ENCODE data around the gene ATP2B1. TPM values are rescaled to one million over a fixed set of nuclear protein-coding genes. Genes with fewer than 3 reads are reported as not detected.

Gene ATP2B1
- total RNA-seq, 1 donor from 2014 or later: 177 TPM

- Histone ChIP-seq H3K4me3 (no peak overlapping the region), H3K79me2 (ENCODE audit: low read depth) (no peaks in the 10 kb centered on the region), H3K36me3 (no peaks in the 10 kb centered on the region), H4K20me1 (ENCODE audit: low read depth) (no peaks in the 10 kb centered on the region), H3K4me1 (peaks cover 4% of the 10 kb centered on the region), H3K9ac (no peak overlapping the region), H3K4me2 (no peak overlapping the region), H3K9me3 (ENCODE audit: low read depth) (no peaks in the 10 kb centered on the region), H3F3A (ENCODE audit: low read depth) (no peaks in the 10 kb centered on the region), H3K27me3 (no peaks in the 10 kb centered on the region), H2AFZ (replicated peaks) (no peak overlapping the region), H3K27ac (no peak overlapping the region)
- H3K4me3 Mint-ChIP-seq: no peak overlapping the region
- no peaks in the 10 kb centered on the region for H3K27me3 Mint-ChIP-seq (ENCODE audit: insufficient read depth, low read depth)
- H3K9me3 Mint-ChIP-seq: peaks cover 12% of the 10 kb centered on the region
- DNase-seq (ENCODE audit: low spot score): no peak
- TF ChIP-seq EZH2phosphoT487 (IDR thresholded peaks at IDR 0.05): no peak
- TF ChIP-seq, protein P1, sequence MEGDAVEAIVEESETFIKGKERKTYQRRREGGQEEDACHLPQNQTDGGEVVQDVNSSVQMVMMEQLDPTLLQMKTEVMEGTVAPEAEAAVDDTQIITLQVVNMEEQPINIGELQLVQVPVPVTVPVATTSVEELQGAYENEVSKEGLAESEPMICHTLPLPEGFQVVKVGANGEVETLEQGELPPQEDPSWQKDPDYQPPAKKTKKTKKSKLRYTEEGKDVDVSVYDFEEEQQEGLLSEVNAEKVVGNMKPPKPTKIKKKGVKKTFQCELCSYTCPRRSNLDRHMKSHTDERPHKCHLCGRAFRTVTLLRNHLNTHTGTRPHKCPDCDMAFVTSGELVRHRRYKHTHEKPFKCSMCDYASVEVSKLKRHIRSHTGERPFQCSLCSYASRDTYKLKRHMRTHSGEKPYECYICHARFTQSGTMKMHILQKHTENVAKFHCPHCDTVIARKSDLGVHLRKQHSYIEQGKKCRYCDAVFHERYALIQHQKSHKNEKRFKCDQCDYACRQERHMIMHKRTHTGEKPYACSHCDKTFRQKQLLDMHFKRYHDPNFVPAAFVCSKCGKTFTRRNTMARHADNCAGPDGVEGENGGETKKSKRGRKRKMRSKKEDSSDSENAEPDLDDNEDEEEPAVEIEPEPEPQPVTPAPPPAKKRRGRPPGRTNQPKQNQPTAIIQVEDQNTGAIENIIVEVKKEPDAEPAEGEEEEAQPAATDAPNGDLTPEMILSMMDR (IDR thresholded peaks at IDR 0.05): no peak
- TF ChIP-seq EZH2 (IDR thresholded peaks at IDR 0.05): no peak
- H3K27ac Mint-ChIP-seq: no peak overlapping the region
- H3K36me3 Mint-ChIP-seq: no peaks in the 10 kb centered on the region
- no peaks in the 10 kb centered on the region for H3K4me1 Mint-ChIP-seq
Observed at GRCh38 chr12:89723276-89723675, 14.6 kb upstream of the ATP2B1 start.

GRCh38 chr12:89721291-89721987 is 12.8 kb upstream of the ATP2B1 start:
- no peak overlapping the region for H3K4me2 ChIP-seq
- no peaks in the 10 kb centered on the region for H3K9me3 ChIP-seq (ENCODE audit: low read depth)
- Mint-ChIP-seq H3K4me1 (no peaks in the 10 kb centered on the region), H3K27me3 (ENCODE audit: insufficient read depth, low read depth) (no peaks in the 10 kb centered on the region), H3K27ac (no peak overlapping the region), H3K36me3 (no peaks in the 10 kb centered on the region), H3K4me3 (no peak overlapping the region), H3K9me3 (peaks cover 12% of the 10 kb centered on the region)
- no peak overlapping the region for H2AFZ ChIP-seq (replicated peaks)
- no peak overlapping the region for H3K9ac ChIP-seq
- no peak for DNase-seq (ENCODE audit: low spot score)
- H3F3A ChIP-seq (ENCODE audit: low read depth): no peaks in the 10 kb centered on the region
- TF ChIP-seq, protein P1 (IDR thresholded peaks at IDR 0.05): no peak
- TF ChIP-seq EZH2 (IDR thresholded peaks at IDR 0.05): no peak
- TF ChIP-seq EZH2phosphoT487 (IDR thresholded peaks at IDR 0.05): no peak
- H3K4me1 ChIP-seq: peaks cover 4% of the 10 kb centered on the region
- H3K79me2 ChIP-seq (ENCODE audit: low read depth): no peaks in the 10 kb centered on the region
- H4K20me1 ChIP-seq (ENCODE audit: low read depth): no peaks in the 10 kb centered on the region
- no peaks in the 10 kb centered on the region for H3K36me3 ChIP-seq
- no peak overlapping the region for H3K4me3 ChIP-seq
- H3K27ac ChIP-seq: no peak overlapping the region
- H3K27me3 ChIP-seq: no peaks in the 10 kb centered on the region

- H3K79me2 ChIP-seq (ENCODE audit: low read depth): no peaks in the 10 kb centered on the region
- no peak overlapping the region for H3K4me3 Mint-ChIP-seq
- H3K27me3 ChIP-seq: no peaks in the 10 kb centered on the region
- H3K9me3 ChIP-seq (ENCODE audit: low read depth): no peaks in the 10 kb centered on the region
- no peaks in the 10 kb centered on the region for H3K4me1 Mint-ChIP-seq
- TF ChIP-seq, protein P1 (IDR thresholded peaks at IDR 0.05): no peak
- TF ChIP-seq EZH2phosphoT487 (IDR thresholded peaks at IDR 0.05) (no peak), EZH2 (IDR thresholded peaks at IDR 0.05) (no peak)
- no peaks in the 10 kb centered on the region for H3K27me3 Mint-ChIP-seq (ENCODE audit: insufficient read depth, low read depth)
- H4K20me1 ChIP-seq (ENCODE audit: low read depth): no peaks in the 10 kb centered on the region
- H3K27ac ChIP-seq: no peak overlapping the region
- H3K27ac Mint-ChIP-seq: no peak overlapping the region
- H3K4me2 ChIP-seq: no peak overlapping the region
- no peak overlapping the region for H3K9ac ChIP-seq
- H3K36me3 ChIP-seq: no peaks in the 10 kb centered on the region
- DNase-seq (ENCODE audit: low spot score): no peak
- no peaks in the 10 kb centered on the region for H3F3A ChIP-seq (ENCODE audit: low read depth)
- H3K36me3 Mint-ChIP-seq: peaks cover 8% of the 10 kb centered on the region
- H3K4me3 ChIP-seq: no peak overlapping the region
- H3K9me3 Mint-ChIP-seq: peaks cover 26% of the 10 kb centered on the region
- H2AFZ ChIP-seq (replicated peaks): no peak overlapping the region
- no peaks in the 10 kb centered on the region for H3K4me1 ChIP-seq
Observed at GRCh38 chr12:89717759-89718523, 9.3 kb upstream of the ATP2B1 start.

Measured in neural progenitor cell (in vitro differentiated cells).